GM12891 (cell line): ENCODE results near the gene DPP10.

Experiments used
- POLR2A ChIP-seq: IDR thresholded peaks from 2 replicates; pipeline ENCODE4 v1.6.1; 2011; ENCODE audit warnings: low read depth, low read length, control low read depth
- POLR2AphosphoS5 ChIP-seq: IDR thresholded peaks from 2 replicates; pipeline ENCODE4 v1.6.1; 2011; ENCODE audit warnings: low read depth, low read length, control low read depth

DNA sequence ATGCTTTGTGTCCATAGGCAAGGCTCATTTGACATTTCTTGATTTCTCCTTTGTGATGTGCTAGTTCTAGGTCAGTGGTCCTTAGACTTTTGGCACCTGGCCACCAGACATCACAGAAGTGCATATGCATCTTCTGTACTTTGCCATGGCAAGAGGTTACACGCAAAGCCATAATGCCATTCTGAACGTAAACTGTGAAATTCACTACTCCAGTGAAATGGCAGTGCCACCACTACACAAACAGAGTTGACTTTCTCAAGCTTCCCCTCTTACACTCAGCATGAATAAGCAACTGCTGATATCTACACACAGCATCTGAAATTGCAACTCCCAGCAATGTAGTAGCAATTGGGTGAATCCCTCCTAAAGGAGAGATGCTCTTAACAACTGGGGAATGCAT lies 729.3 kb downstream of the DPP10 start:
- TF ChIP-seq POLR2AphosphoS5 (no peak), POLR2A (no peak)
